Activated T-cell treated with anti-CD3 and anti-CD28 coated beads, Interleukin-2, amount 50 U/mL, for 4 hours (primary cell): Measurements from ENCODE around the gene RAB11B. TPM values are rescaled to one million over a fixed set of nuclear protein-coding genes. Genes with fewer than 3 reads are reported as not detected.
"Not testable (repeated sequence)": the region's sequence is repeated elsewhere in the genome, so short reads cannot be mapped to it uniquely, and the experiment has no call there.

Experiments used
- ATAC-seq, 2 donors: fragments of 200-7000 bp; cut with Tn5 transposase; one replicate each; pipeline ENCODE4 v1.10.0; 2021
- DNase-seq: peaks from one replicate; pipeline ENCODE4 v3.0.0-alpha.2; 2020
- H3K27me3 Mint-ChIP-seq: one replicate; pipeline ENCODE4 v1.8.0; 2021; ENCODE audit warnings: low read depth, mixed read lengths
- H3K36me3 Mint-ChIP-seq: one replicate; pipeline ENCODE4 v1.8.0; 2022; ENCODE audit warnings: mixed read lengths; ENCODE audit not compliant: insufficient read depth
- H3K4me1 Mint-ChIP-seq: one replicate; pipeline ENCODE4 v1.8.0; 2021; ENCODE audit warnings: low read depth, mixed read lengths
- H3K4me3 Mint-ChIP-seq: one replicate; pipeline ENCODE4 v1.8.0; 2021; ENCODE audit warnings: mild to moderate bottlenecking, moderate library complexity, mixed read lengths
- H3K9me3 Mint-ChIP-seq: one replicate; pipeline ENCODE4 v1.8.0; 2021; ENCODE audit warnings: mixed read lengths
- total RNA-seq, 3 donors: library from RNA; stranded (reverse); gene quantifications; one replicate each; pipeline ENCODE4 v1.2.1, GENCODE V29; 2021

Gene RAB11B
- total RNA-seq, 3 donors from 2014 or later, result 69.5 to 73.9 (median 71.4) TPM

GRCh38 chr19:8361921-8362793, 28.0 kb upstream of the RAB11B start:
- Mint-ChIP-seq H3K4me1 (peaks cover 9% of the 10 kb centered on the region), H3K36me3 (no peaks in the 10 kb centered on the region), H3K4me3 (no peak overlapping the region), H3K27me3 (peaks cover 44% of the 10 kb centered on the region), H3K9me3 (no peaks in the 10 kb centered on the region)
- DNase-seq, result no peak
- peak in 1 of 2 donors; percentile 39 for ATAC-seq

- H3K4me1 Mint-ChIP-seq, result peaks cover 10% of the 10 kb centered on the region
- ATAC-seq (peak; percentile 75 to 78), DNase-seq (peak; percentile 59)
- peaks cover 60% of the 10 kb centered on the region for H3K27me3 Mint-ChIP-seq
- H3K36me3 Mint-ChIP-seq, result no peaks in the 10 kb centered on the region
- H3K9me3 Mint-ChIP-seq, result no peaks in the 10 kb centered on the region
- peak within 1 kb of the TSS; percentile 79 for H3K4me3 Mint-ChIP-seq
Measured at GRCh38 chr19:8363803-8364771, 26.1 kb upstream of the RAB11B start, which contains the start of gene ANGPTL4. TSS of gene ANGPTL4 (plus strand) at chr19:8364155. CDS start at chr19:8364322, 167 bp downstream.

- H3K27me3 Mint-ChIP-seq, result peaks cover 58% of the 10 kb centered on the region
- H3K4me3 Mint-ChIP-seq, result no peak overlapping the region
- ATAC-seq, result no peak
Measured at GRCh38 chr19:8366121-8366581, 24.0 kb upstream of the RAB11B start.

GRCh38 chr19:8366961-8367326, 23.2 kb upstream of the RAB11B start:
- DNase-seq, result no peak
- Mint-ChIP-seq H3K9me3 (no peaks in the 10 kb centered on the region), H3K4me3 (no peak overlapping the region), H3K4me1 (peaks cover 10% of the 10 kb centered on the region), H3K27me3 (peaks cover 54% of the 10 kb centered on the region), H3K36me3 (no peaks in the 10 kb centered on the region)
- no peak for ATAC-seq

More at GRCh38 chr19:8366121-8366581, 24.0 kb upstream of the RAB11B start:
- peaks cover 10% of the 10 kb centered on the region for H3K4me1 Mint-ChIP-seq
- DNase-seq, result no peak
- no peaks in the 10 kb centered on the region for H3K9me3 Mint-ChIP-seq
- H3K36me3 Mint-ChIP-seq, result no peaks in the 10 kb centered on the region

- Mint-ChIP-seq H3K36me3 (no peaks in the 10 kb centered on the region), H3K27me3 (peaks cover 48% of the 10 kb centered on the region), H3K4me3 (no peak overlapping the region), H3K4me1 (peaks cover 10% of the 10 kb centered on the region), H3K9me3 (no peaks in the 10 kb centered on the region)
- no peak for DNase-seq
- ATAC-seq, result no peak
Measured at GRCh38 chr19:8367327-8368001, 22.7 kb upstream of the RAB11B start.

GRCh38 chr19:8370176-8371010, 19.8 kb upstream of the RAB11B start:
- peaks cover 1% of the 10 kb centered on the region for H3K4me1 Mint-ChIP-seq
- no peaks in the 10 kb centered on the region for H3K9me3 Mint-ChIP-seq
- peaks cover 31% of the 10 kb centered on the region for H3K27me3 Mint-ChIP-seq
- no peaks in the 10 kb centered on the region for H3K36me3 Mint-ChIP-seq
- no peak for ATAC-seq
- DNase-seq, result no peak
- no peak overlapping the region for H3K4me3 Mint-ChIP-seq

GRCh38 chr19:8371011-8371804, 19.0 kb upstream of the RAB11B start:
- H3K27me3 Mint-ChIP-seq, result peaks cover 24% of the 10 kb centered on the region
- DNase-seq, result no peak
- peaks cover under 1% of the 10 kb centered on the region for H3K36me3 Mint-ChIP-seq
- no peak for ATAC-seq
- no peak overlapping the region for H3K4me3 Mint-ChIP-seq
- H3K9me3 Mint-ChIP-seq, result no peaks in the 10 kb centered on the region
- H3K4me1 Mint-ChIP-seq, result peaks cover 1% of the 10 kb centered on the region

- peaks cover 6% of the 10 kb centered on the region for H3K36me3 Mint-ChIP-seq
- H3K4me3 Mint-ChIP-seq, result no peak overlapping the region
- H3K27me3 Mint-ChIP-seq, result no peaks in the 10 kb centered on the region
- no peak for ATAC-seq
- no peak for DNase-seq
- H3K4me1 Mint-ChIP-seq, result peaks cover 6% of the 10 kb centered on the region
- no peaks in the 10 kb centered on the region for H3K9me3 Mint-ChIP-seq
Measured at GRCh38 chr19:8373867-8374813, 16.0 kb upstream of the RAB11B start.

- H3K4me1 Mint-ChIP-seq, H3K9me3 Mint-ChIP-seq, DNase-seq, H3K4me3 Mint-ChIP-seq, ATAC-seq, H3K36me3 Mint-ChIP-seq, H3K27me3 Mint-ChIP-seq: not testable (repeated sequence)
Measured at GRCh38 chr19:8375766-8376165, 14.4 kb upstream of the RAB11B start.

GRCh38 chr19:8376373-8376974, 13.7 kb upstream of the RAB11B start:
- H3K36me3 Mint-ChIP-seq, DNase-seq, ATAC-seq, H3K4me3 Mint-ChIP-seq, H3K27me3 Mint-ChIP-seq, H3K4me1 Mint-ChIP-seq, H3K9me3 Mint-ChIP-seq: not testable (repeated sequence)

- ATAC-seq, result no peak
- H3K4me1 Mint-ChIP-seq, result peaks cover 6% of the 10 kb centered on the region
Measured at GRCh38 chr19:8377598-8377997, 12.6 kb upstream of the RAB11B start.

More at GRCh38 chr19:8377598-8377997, 12.6 kb upstream of the RAB11B start:
- Mint-ChIP-seq H3K4me3 (no peak overlapping the region), H3K27me3 (no peaks in the 10 kb centered on the region), H3K36me3 (peaks cover 6% of the 10 kb centered on the region), H3K9me3 (peaks cover 3% of the 10 kb centered on the region)
- no peak for DNase-seq
